Measurements from ENCODE around the gene SPINK5.

GRCh38 chr5:148094336-148094735 is 30.6 kb downstream of the SPINK5 start:
- TF ChIP-seq PKNOX1 (IDR thresholded peaks at IDR 0.05) (no peak), ZNF384 (IDR thresholded peaks at IDR 0.05) (no peak), BHLHE40 (IDR thresholded peaks at IDR 0.05; ENCODE audit: borderline replicate concordance) (no peak), FOXM1 (IDR thresholded peaks at IDR 0.05; ENCODE audit: borderline replicate concordance) (no peak), TARDBP (IDR thresholded peaks at IDR 0.05) (no peak), FOXA1 (IDR thresholded peaks at IDR 0.05) (no peak), SP1 (IDR thresholded peaks at IDR 0.05) (no peak), SUZ12 (IDR thresholded peaks at IDR 0.05) (no peak), CTBP1 (IDR thresholded peaks at IDR 0.05; ENCODE audit: borderline replicate concordance) (no peak), FOXK2 (IDR thresholded peaks at IDR 0.05) (no peak), NFRKB (IDR thresholded peaks at IDR 0.05) (no peak)
